Left lobe of liver (tissue), 2 donors: ENCODE measurements around the gene LCLAT1. TPM values are rescaled to one million over a fixed set of nuclear protein-coding genes. Genes with fewer than 3 reads are reported as not detected.

ENCODE experiments used
- ATAC-seq: fragments of 200-7000 bp; cut with Tn5 transposase; one replicate; pipeline ENCODE4 v1.9.1; 2020; ENCODE audit warnings: mild to moderate bottlenecking, moderate library complexity
- DNase-seq: peaks from one replicate; pipeline ENCODE4 v3.0.0-alpha.2; 2020; ENCODE audit warnings: low spot score
- total RNA-seq: library from RNA; stranded (reverse); gene quantifications from one replicate; pipeline ENCODE4 v1.2.1, GENCODE V29; 2021
- donor health status: DM: no; HTN: no; CAD: no; lungs with moderate emphysema.
- donor health status: DM: no; HTN: yes; CAD: no.

The LCLAT1 gene
- total RNA-seq, 1 donor from 2014 or later: 13.9 TPM

DNA sequence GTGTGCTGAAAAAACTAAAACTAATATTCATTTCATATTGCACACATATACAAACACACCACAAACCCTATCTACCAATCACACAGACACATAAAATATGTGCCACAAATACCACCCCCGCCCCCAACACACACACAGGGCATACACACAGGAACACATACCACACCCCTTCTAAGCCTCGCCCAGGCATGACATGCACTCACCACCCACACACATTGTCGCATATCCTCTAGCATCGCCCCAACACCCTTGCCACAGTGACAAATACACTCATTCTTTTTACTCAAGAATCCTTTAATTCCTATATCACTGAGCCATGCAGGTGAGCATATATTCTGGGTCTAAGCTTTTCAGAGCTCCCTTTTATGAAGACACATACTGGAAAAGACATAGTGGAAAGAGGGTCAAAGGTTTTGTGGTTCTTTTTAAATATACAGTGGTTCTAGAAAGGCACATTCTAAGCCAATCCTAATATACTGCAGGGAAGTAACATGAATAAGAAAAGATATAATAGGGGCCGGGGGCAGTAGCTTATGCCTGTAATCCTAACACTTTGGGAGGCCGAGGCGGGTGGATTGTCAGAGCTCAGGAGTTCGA is 24.5 kb upstream of the LCLAT1 start:
- ATAC-seq: no peak
- no peak for DNase-seq

DNA sequence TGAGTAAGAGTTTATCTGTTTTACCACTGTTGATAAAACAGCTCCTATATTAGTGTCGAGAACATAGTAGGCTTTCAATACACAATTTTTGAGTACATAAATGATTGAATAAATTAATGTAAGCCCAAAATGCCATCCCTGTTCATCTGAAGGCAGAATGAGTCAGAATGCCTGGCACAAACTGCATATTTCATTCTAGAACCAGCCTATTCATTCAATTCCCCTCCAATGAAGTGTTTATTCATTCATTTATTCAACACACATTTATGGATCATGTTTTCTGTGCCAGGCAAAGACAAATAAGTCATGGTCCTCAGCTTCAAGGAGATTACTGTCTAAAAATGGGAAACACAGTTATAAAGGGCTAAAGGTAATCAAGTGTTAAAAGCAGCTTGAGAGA is 22.8 kb upstream of the LCLAT1 start:
- no peak for ATAC-seq
- DNase-seq: no peak

DNA sequence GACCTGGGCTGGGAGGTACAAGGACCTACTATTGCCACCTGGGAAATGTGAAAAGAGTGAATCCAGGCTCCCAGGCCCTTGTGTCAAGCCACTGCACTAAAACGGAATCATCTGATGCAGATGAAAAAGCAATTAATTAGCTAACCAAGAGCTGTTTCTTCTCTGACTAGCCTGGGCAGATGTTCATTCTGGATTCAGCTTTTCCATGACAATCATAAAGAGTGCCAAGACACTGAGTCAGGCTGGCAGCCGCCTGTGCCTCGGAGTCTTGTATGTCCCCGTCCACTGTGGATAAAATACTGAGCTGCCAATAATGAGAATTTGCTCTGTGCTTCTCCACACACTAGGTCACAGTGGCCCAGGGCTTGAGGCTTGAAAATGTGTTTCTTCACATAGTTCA is 21.7 kb upstream of the LCLAT1 start:
- no peak for DNase-seq

DNA sequence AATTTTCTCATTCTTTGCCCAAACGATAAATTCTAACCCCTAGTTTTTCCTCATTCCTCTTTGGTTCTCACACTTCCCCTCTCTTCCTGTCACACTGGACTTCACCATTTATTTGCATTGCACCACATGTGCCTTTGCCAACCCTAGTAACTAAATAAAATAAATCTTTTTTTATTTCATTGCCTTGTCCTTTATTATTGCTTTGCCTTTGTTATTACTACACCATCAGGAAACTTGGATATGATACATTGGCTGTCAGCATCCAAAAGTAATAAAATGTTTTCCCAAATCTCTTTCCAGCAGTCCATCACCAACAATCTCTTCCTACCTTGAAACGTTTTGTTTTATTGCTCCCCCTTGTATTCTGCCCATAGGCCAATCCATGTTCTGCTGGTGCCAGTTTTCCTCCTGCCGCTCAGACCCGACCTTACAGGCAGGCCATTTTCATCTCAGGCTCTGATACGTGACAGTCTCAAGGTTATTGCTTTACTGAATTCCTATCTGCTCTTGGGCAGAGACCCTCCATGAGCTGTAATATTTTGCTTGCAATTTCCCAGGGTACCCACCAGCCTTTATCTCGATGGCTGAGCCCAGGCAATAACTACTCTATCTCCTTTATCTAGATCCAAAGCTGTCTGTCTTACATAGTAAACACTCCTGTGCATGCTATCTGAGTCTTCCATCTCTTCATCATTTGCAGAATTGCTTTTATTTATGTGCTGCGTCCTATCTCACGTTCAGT is 19.3 kb upstream of the LCLAT1 start:
- no peak for ATAC-seq
- DNase-seq: no peak

More for the DNA sequence above, 21.7 kb upstream of the LCLAT1 start:
- no peak for ATAC-seq

DNA sequence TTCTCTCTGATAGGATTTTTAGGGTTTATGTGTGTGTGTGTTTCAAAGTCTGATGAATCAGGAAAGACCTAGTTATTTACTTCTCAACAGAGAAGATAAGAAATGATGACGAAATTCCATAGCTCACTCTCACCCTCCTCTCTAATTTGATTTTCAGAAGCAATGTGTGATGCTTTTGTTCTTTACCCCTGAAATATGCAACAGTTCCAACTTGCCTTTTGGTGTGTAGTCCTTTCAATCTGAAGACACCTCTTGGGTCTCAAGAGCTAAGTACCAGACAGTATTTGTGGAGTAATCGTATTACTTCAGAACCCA is 18.7 kb upstream of the LCLAT1 start:
- DNase-seq: no peak
- no peak for ATAC-seq

DNA sequence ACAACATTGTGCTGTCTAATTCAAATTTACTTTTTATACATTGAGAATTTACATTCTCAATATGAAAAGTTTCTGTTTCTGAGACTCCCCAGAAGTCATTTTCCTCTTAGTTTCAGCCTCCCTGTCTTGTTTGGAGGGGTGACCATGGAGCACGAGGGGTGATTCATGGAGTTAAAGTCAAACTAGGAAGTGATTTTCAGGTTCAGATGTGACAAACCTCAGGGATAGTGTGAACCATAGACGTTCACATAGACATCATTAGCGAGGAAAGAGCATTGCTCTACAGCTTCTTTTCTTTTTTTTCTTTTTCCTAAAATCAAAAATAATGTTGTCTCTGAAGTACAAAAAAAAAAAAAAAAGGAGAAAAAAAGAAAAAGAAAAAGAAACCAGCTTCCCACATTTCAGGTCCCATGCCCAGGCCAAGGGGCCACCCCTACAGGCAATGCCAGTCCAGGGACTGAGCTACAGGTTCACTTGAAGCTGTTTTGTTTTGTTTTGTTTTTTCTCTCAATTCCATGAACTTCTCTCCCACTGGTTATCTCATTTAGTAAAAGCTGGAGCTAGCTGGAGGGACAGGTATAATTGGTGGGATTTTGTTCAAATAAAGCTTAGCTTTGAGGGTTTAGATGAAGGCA is 18.1 kb upstream of the LCLAT1 start:
- no peak for ATAC-seq
- DNase-seq: no peak

DNA sequence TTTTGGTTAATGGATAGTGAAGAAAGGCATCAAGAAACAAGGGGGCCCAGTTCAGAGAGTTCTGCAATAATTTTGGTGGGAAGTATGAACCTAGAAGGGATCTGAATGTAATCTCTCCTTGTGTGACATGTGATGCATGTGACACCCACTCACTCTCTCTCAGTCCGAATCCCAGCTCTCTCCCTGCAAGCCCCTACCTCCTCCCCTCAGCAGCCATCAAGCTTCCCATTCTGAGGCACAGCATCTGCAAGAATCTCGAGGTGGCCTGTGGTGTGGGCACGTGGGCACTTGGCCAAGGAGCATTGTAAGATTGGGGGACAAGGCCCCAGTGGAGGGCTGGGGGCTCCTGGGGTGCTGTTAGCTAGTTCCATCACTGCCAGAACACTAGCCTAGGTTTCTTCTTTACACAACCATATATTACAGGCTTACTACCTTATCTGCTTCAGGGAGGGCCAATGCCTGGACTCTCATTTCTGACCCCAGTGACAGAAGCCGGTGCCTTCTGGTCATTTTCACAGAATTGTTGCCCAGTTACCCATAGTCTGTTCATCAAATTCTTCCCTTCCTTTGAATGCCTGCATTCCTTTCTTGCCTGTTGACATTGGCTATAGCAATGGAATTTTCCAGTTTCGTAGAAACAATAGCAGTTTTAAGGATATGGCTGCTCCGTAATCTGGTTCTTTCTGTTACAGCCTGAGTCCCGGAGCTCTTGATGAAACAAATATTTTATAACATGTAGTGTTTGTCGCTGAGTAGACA is 13.3 kb upstream of the LCLAT1 start:
- no peak for ATAC-seq
- no peak for DNase-seq

DNA sequence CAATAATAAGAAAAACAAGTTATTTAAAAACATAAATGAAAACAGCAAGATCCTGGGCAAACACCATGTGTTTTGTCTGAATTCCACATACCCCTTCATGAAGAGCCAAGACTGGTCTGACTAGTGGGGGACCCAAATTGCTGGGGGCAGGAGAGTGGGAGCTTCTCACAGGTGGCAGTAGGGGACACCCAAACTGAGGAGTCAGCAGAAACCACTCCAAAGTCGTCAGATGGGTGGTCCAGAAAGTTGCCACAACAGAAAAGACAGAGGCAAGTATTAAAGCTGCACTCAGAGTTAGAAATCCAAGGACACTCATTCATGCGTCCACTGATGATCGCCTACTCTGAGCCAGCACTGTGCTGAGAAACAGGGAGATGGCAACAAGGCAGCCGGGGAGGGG is 12.3 kb upstream of the LCLAT1 start:
- DNase-seq (no peak), ATAC-seq (no peak)

DNA sequence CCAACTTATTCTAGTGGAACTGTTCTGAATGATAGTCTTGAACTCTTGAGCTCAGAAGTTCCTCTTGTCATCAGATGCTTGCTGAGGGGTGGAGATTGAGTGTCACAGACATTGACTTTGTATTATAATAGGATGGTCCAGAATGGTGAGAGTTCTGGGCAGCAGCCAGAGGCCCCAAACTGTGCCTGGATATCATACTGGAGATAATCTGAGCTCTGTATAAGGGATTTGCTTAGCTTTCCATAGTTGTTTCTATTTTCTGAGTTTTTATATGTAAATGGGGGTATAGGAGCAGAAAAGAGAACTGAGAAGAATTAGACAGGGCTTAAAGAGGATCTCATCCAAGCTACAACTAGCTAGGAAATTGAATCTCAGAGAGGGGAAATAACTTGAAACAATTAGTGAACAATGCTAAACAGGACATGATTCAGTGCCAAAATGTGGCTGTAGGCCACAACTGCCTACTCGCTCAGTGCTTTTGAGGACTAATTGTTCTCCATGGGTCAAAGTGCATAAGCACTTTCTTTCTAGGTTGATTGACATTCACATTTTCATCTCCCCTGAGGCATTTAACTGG is 10.1 kb upstream of the LCLAT1 start:
- DNase-seq (no peak), ATAC-seq (peak; percentile 14)

DNA sequence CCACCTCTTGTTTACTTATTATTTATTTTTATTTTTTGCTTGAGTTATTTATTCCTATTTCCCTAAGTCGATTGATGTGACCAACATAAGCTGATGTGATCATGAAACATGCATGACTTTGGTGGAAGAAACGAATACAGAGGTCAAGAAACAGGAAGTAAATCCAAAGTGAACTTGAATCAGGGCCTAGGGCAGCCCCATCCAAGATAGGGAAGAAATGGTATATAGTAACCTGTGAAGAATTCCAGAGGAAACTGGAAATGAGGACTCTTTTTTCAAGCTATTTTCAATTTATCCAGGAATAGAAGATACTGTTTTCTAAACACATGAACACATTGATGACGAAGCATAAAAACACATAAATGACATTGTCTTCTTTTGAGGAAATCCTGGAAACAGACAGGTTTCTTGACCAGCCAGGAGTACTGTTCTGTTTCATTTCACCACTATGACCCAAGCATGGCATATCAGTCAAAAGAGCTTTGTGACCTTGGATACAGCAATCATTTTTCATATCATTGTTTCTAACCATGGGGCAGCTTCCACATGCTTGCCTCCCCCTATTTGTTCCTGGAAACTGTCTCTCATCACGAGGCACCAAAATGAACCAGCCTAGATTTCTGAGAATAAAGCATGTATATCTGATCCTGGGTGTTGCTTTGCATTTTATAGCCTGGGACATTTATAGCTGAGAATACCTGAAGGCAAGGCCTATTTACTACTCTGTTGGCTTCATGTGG is 9.1 kb upstream of the LCLAT1 start:
- DNase-seq: no peak
- ATAC-seq: no peak

DNA sequence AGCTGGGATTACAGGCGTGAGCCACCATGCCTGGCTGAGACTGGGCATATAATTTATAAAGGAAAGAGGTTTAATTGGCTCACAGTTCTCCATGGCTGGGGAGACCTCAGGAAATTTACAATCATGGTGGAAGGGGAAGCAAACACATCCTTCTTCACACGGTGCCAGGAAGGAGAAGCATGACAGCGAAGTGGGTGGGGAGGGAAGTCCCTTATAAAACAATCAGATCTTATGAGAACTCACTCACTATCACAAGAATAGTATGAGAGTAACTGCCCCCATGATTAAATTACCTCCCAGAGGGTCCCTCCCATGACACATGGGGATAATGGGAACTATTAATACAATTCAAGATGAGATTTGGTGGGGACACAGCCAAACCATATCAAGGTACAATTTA is 7.8 kb upstream of the LCLAT1 start:
- DNase-seq (no peak), ATAC-seq (no peak)

DNA sequence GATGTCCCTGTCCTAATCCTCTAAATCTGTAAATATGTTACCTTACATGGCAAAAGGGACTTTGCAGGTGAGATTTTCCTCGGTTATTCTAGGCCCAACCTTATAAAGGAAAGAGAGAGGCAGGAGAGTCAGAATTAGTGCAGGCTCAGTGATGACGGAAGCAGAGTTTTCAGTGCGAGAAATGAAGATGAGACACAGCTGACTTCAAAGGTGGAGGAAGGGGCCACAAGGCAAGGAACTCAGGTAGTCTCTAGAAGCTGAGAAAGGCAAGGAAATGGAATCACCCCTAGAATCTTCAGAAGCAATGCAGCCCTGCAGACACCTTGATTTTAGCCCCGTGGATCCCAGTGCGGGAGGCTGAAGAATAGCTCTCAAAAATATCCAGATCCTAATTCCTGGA is 7.2 kb upstream of the LCLAT1 start:
- DNase-seq (no peak), ATAC-seq (no peak)

DNA sequence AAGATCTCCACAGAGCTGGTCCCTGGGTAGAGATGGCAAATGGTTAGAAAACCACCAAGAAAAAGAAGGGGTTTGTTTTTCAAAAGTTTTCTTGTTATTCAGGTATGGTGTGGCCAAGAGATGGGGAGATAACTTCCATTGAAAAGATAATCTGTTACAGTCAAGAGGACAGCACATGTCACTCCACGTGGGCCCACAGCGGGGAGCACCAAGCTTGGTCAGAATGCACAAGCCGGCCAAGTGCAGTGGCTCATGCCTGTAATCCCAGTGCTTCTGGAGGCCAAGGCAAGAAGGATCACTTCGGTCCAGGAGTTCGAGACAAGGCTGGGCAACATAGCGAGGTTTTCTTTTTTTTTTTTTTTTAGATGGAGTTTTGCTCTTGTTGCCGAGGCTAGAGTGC is 6.0 kb upstream of the LCLAT1 start:
- no peak for DNase-seq
- peak; percentile 57 for ATAC-seq

DNA sequence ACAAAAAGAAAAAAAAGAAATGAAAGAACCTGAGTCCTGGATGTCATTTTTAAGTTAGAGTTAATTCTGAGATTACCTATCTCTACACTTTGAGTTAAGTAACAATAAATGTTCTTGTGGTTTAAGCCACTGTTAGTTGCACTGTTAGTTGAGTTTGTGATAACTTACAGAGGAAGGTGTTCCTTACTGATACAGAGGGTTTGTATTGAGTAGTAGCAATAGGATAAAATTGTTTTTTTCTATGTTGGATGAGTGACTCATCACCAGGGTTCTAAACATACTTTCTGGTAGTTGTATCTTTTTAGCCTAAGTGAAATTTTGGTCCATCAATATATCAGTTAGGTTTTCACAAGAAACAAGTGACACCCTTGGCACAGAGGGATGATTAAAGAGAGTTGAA is 4.0 kb upstream of the LCLAT1 start:
- no peak for ATAC-seq
- no peak for DNase-seq

DNA sequence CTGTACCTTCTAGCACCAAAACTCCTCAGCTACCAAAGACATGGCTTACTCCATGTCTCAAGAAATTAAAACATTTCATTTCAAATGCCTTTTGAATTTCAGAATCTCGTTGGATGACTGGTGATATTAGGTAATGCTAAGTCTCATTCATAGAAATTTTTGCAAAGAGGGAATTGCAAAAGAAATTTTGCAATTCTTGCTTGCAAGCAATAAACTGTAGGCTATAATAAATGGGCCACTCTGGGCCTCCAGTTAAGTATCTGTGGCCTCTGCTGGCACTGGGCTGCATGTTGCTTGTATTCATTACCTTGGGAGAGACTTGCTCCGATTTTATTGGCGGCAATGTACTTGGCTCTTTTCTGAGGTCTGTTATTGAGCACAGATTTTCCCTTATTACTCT is 2.8 kb upstream of the LCLAT1 start:
- ATAC-seq (no peak), DNase-seq (no peak)

DNA sequence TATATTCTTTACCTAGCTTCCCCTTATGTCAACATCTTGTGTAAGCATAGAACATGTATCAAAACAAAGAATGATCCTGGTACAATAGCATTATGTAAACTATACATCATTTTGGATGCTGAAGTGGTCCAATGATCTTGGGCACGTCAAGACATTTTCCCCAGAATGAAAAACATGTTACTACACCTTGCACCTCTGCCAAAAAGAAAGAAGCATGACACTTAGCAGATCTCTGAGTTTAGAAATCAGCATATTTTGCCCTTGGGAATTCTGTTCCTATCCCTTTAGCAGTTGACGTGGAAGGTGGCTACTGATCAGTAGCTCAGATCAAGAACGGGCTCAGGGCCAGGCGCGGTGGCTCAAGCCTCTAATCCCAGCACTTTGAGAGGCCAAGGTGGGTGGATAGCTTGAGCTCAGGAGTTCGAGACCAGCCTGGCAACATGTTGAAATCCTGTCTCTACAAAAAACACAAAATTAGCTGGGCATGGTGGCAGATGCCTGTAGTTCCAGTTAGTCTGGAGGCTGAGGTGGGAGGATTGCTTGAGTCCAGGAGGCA is 1.7 kb upstream of the LCLAT1 start:
- no peak for ATAC-seq
- DNase-seq: no peak

DNA sequence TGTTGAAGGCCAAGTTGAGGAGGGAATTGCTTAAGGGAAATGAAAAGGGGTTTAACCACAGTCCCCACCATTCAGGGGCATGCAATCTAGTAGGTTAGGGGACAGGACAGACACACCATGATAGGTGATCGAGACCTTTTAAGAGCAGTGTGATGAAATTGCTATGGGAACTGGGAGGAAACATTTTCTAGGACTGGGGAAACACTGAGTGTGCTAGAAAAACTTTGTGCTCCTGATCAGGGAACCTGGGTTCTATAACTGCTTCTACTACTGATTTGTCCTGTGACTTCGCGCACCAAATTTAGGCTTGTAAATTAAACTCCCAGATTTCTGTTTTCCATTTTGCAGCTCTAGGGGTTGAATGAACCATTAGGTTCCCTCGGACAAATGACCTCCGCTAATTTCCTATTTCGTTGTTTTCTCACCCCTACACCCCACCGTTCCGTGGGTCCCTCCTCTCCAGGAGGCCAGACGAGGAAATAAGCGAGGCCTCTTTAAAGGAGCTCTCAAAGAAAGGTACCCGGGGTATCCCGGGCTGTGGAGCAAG is 371 bp upstream of the LCLAT1 start:
- DNase-seq: no peak
- no peak for ATAC-seq

DNA sequence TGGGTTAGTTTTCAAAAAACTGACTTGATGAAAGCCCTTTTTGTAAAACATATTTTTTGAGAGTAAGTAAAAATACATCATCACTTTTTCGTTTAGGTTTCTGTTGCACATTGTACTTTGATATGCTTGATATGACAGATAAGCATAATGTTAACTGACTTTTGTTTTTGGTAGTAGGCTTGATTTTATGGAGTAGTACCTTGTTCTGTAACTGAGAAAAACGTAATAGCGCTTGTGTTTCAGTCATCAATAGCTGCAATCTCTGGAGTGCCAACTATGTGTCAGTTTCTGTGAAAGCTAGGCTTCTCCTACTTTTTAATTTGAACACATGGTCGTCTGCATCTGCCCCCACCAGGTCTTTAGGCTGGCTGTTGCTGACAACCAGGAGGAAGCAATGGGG is 1.3 kb downstream of the LCLAT1 start:
- no peak for ATAC-seq
- no peak for DNase-seq

DNA sequence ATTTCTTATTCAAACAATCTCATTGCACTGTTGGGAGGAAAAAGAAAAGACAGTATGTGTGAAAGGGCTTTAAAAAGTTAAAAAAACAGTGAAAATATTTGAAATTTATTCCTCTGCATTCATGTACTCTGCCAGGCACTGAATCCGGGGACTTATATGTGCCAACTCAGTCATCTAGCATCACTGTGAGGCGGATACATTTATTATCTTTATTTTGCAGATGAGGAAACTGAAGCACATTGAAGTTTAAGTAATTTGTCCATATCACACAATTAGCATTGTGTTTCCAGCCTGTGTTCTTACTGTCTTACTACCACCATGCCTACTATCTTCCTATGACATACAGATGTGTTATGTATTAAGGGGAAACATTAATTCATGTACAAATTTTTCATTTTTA is 1.8 kb downstream of the LCLAT1 start:
- ATAC-seq (no peak), DNase-seq (no peak)

DNA sequence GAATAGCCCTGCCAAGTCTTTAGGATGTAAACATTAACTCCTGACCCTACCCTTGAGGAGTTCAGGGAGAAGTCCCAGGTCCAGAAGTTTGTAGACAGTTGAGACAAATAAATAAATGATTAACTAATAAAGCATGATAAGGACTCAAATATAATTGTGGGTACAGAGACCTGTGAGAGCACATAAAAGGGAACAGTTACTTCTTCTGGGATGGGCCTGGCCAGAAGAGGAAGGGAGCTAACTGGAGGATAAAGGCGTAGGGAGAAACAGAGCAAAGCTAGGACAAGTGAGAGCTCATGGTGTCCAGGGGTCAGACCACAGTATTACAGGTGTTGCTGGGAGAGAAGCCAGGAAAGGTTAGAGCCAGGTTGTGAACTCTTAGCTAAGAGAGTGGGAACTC is 3.0 kb downstream of the LCLAT1 start:
- ATAC-seq: peak; percentile 72
- peak; percentile 63 for DNase-seq
